Endothelial cell of umbilical vein (primary cell): Measurements from ENCODE around the gene VLDLR.

ENCODE experiments used
- CTCF ChIP-seq, 2 donors: IDR thresholded peaks; 1 replicate in 1 of 2; 2 replicates in 1 of 2; pipeline ENCODE4 v1.5.1; 2011; ENCODE audit warnings: low read length in 2 of 2, mild to moderate bottlenecking in 2 of 2, moderate library complexity in 2 of 2, control low read depth in 1 of 2, inconsistent platforms in 1 of 2, low read depth in 1 of 2; ENCODE audit not compliant: insufficient read depth in 1 of 2; ENCODE audit errors: extremely low read depth in 1 of 2
- EZH2 ChIP-seq: IDR thresholded peaks from 2 replicates; pipeline ENCODE4 v1.6.1; 2012; ENCODE audit warnings: borderline replicate concordance, low read depth, mild to moderate bottlenecking, moderate library complexity, low read length, inconsistent platforms; ENCODE audit not compliant: severe bottlenecking
- GATA2 ChIP-seq: IDR thresholded peaks from 2 replicates; pipeline ENCODE4 v1.7.0; 2011; ENCODE audit warnings: low read depth, mild to moderate bottlenecking, moderate library complexity, mixed read lengths, low read length; ENCODE audit not compliant: insufficient read length, insufficient read depth
- POLR2A ChIP-seq: IDR thresholded peaks from 2 replicates; pipeline ENCODE4 v1.6.1; 2012; ENCODE audit warnings: low read depth, mild to moderate bottlenecking, control low read depth, low read length

GRCh38 chr9:2624051-2624682 is 2.6 kb downstream of the VLDLR start:
- TF ChIP-seq CTCF (IDR thresholded peaks at IDR 0.05; ENCODE audit: extremely low read depth in 1 of 2, insufficient read depth in 1 of 2, low read depth in 1 of 2, low read length in 2 of 2) = no peak
- no peak for TF ChIP-seq GATA2
- TF ChIP-seq EZH2 = no peak
- TF ChIP-seq POLR2A = no peak
